Activated T-helper 17 cell treated with anti-CD3 and anti-CD28 coated beads, Interleukin-2, amount 50 U/mL, for 72 hours (primary cell): ENCODE results near the gene ARHGAP20. TPM values are rescaled to one million over a fixed set of nuclear protein-coding genes. Genes with fewer than 3 reads are reported as not detected.

ENCODE experiments used
- ATAC-seq: fragments of 150-1000 bp; cut with Tn5 transposase; replicated peaks from 2 replicates; pipeline ENCODE4 v1.10.0; 2021; ENCODE audit warnings: mild to moderate bottlenecking, moderate library complexity
- H3K27ac Mint-ChIP-seq: one replicate; pipeline ENCODE4 v1.8.0; 2022; ENCODE audit warnings: mixed read lengths
- H3K27me3 Mint-ChIP-seq: one replicate; pipeline ENCODE4 v1.8.0; 2022; ENCODE audit warnings: mixed read lengths
- H3K36me3 Mint-ChIP-seq: one replicate; pipeline ENCODE4 v1.8.0; 2022; ENCODE audit warnings: low read depth, mild to moderate bottlenecking, mixed read lengths
- H3K4me1 Mint-ChIP-seq: one replicate; pipeline ENCODE4 v1.8.0; 2022; ENCODE audit warnings: mixed read lengths
- H3K4me3 Mint-ChIP-seq: one replicate; pipeline ENCODE4 v1.8.0; 2022; ENCODE audit warnings: mild to moderate bottlenecking, mixed read lengths
- H3K9me3 Mint-ChIP-seq: one replicate; pipeline ENCODE4 v1.8.0; 2022; ENCODE audit warnings: mixed read lengths
- total RNA-seq, 2 donors: library from RNA; stranded (reverse); gene quantifications; one replicate each; pipeline ENCODE4 v1.2.3, GENCODE V29; 2022

ARHGAP20 gene
- not detected for total RNA-seq

DNA sequence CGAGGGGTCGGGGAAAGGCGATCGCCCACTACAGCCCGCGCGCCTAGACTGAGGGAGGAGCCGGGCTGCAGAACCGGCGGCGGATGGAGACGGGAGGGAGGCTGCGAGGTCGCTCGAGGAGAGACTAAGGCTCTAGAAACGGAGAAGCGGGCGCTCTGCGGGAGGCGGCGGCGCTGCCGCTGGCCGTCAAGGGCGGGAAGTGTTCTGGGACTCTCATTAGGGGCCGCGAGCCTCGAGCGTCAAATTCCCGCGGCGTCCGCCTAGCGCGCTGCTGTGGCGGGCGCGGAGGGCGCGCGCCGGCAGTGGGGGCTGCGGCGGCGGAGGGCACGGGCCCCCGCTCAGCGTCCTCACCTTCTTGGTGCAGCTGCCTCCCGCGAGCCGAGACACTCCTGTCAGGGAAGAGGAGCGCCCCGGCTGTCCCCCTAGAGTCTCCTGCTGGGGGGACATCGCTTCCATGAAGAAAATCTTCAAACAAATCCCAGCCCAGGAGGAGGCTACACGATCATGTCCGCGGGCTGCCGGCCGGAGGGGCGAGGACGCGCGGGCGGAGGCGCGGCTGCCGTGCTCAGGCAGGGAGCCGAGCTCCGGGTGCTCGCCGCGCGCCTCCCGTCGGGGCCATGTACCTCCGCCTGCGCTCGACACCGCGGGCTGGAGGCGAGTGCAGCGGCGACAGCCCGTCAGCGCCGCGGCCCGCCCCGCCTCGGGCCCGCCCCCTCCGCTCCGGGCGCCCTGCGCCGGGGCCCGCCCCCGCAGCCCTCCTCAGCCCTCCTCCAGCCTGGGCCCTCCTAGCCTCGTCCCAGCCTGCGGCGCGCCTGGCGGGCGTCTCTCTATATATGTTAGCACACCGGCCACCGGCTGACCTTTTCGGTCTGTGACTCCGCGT, at the start of gene ARHGAP20:
TSS of gene ARHGAP20 (minus strand) at position 662 of the 883 bp plus-strand sequence. CDS start at position 456, 206 bp downstream.
- H3K27me3 Mint-ChIP-seq: peaks cover 57% of the 10 kb centered on the region
- ATAC-seq: peak; percentile 76
- no peaks in the 10 kb centered on the region for H3K9me3 Mint-ChIP-seq
- no peaks in the 10 kb centered on the region for H3K4me1 Mint-ChIP-seq
- H3K36me3 Mint-ChIP-seq: no peaks in the 10 kb centered on the region
- peak within 1 kb of the TSS; percentile 26 for H3K4me3 Mint-ChIP-seq
- no peak within 1 kb of the TSS for H3K27ac Mint-ChIP-seq

DNA sequence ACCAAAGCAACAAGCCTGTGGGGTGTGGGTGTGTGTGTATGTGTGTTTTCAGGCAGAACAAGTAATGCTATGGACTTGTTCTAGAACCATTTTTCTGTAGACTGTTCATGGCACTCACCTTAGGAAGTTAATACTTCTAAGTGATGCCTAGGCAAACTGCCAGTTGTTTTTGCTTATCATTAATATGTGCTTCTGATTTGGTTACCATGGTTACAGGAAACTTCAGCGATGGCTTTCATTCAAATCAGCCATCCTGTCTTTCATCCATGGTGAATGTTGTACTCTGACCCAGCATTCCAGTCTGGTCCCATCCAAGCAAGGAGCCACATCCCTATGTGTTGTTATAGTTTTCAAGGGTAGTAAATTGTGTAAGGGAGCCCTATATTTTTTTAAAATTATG, 49.8 kb upstream of the ARHGAP20 start:
- Mint-ChIP-seq H3K4me1 (no peaks in the 10 kb centered on the region), H3K9me3 (no peaks in the 10 kb centered on the region), H3K4me3 (no peak overlapping the region), H3K36me3 (no peaks in the 10 kb centered on the region), H3K27me3 (peaks cover 8% of the 10 kb centered on the region), H3K27ac (no peak overlapping the region)
- ATAC-seq: no peak

GRCh38 chr11:110761131-110761530, 48.9 kb upstream of the ARHGAP20 start:
- H3K27ac Mint-ChIP-seq: no peak overlapping the region
- H3K9me3 Mint-ChIP-seq: no peaks in the 10 kb centered on the region
- no peaks in the 10 kb centered on the region for H3K4me1 Mint-ChIP-seq
- no peak overlapping the region for H3K4me3 Mint-ChIP-seq
- ATAC-seq: no peak
- no peaks in the 10 kb centered on the region for H3K36me3 Mint-ChIP-seq
- H3K27me3 Mint-ChIP-seq: peaks cover under 1% of the 10 kb centered on the region

GRCh38 chr11:110759972-110760381, 47.7 kb upstream of the ARHGAP20 start:
- ATAC-seq: no peak
- Mint-ChIP-seq H3K4me1 (no peaks in the 10 kb centered on the region), H3K27ac (no peak overlapping the region), H3K9me3 (no peaks in the 10 kb centered on the region), H3K4me3 (no peak overlapping the region), H3K36me3 (no peaks in the 10 kb centered on the region), H3K27me3 (no peaks in the 10 kb centered on the region)

DNA sequence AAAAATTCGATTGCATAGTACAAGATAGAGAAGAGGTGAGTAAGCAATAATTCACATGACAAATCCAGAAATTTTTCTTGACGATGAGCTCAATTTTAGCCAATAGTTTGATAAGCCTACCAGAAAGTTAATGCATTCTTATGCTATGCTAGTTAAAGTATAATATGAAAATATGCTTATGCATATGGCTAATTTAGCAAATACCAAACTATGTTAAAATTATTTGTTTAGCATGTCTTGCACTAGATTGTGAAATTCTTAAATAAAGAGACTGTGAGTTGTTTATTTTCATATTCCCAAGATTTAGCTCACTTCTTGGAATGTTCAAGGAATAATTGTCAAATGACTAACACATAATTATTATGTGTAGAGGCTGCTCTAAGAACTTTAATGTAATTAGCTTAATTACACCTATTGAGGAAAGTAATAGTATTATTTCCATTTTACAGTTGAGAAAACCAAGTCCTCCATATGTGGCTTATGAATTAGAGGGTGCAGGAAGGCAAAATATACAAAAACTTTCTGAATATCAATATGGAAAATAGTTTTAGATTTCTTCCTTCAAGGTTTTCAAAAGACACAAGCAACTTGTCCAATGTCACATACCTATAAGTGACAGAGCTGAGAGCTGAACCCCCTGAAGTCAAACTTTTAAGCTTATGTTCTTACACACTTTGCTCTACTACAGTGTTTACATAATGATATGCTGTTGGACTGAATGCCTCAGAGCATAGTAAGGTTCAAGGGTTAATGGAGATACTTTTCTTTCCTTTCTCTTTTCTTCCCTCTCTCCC, 45.9 kb upstream of the ARHGAP20 start:
- H3K4me3 Mint-ChIP-seq: no peak overlapping the region
- ATAC-seq: no peak
- H3K27me3 Mint-ChIP-seq: no peaks in the 10 kb centered on the region
- H3K36me3 Mint-ChIP-seq: no peaks in the 10 kb centered on the region
- peaks cover 2% of the 10 kb centered on the region for H3K9me3 Mint-ChIP-seq
- no peaks in the 10 kb centered on the region for H3K4me1 Mint-ChIP-seq
- H3K27ac Mint-ChIP-seq: no peak overlapping the region

- no peak for ATAC-seq
These were observed 44.8 kb upstream of the ARHGAP20 start for GRCh38 chr11:110757066-110757465.

DNA sequence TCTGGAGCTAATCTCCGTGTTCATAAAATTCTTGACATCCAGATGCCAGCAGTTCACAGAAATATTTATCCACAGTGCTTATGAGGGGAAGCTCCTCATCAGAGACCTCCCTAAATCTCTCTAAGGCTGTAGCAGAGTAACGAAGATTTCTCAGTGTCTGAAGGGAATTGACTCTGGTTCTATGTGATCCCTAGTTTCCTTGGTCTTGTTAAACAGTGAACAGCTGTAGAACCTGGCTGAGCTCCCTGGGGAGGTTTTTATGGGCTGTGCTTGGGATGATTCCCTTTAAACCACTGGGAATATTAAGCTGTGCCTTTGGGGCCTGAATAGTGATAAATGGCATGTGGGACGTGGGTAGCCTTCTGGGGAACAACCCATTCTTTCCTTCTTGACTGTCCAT, 43.7 kb upstream of the ARHGAP20 start:
- H3K4me1 Mint-ChIP-seq: no peaks in the 10 kb centered on the region
- no peak overlapping the region for H3K27ac Mint-ChIP-seq
- H3K36me3 Mint-ChIP-seq: no peaks in the 10 kb centered on the region
- no peak overlapping the region for H3K4me3 Mint-ChIP-seq
- peaks cover 12% of the 10 kb centered on the region for H3K9me3 Mint-ChIP-seq
- H3K27me3 Mint-ChIP-seq: peaks cover 5% of the 10 kb centered on the region
- no peak for ATAC-seq

More at GRCh38 chr11:110757066-110757465, 44.8 kb upstream of the ARHGAP20 start:
- Mint-ChIP-seq H3K9me3 (peaks cover 12% of the 10 kb centered on the region), H3K4me3 (no peak overlapping the region), H3K36me3 (no peaks in the 10 kb centered on the region), H3K4me1 (no peaks in the 10 kb centered on the region), H3K27me3 (peaks cover 5% of the 10 kb centered on the region), H3K27ac (no peak overlapping the region)

DNA sequence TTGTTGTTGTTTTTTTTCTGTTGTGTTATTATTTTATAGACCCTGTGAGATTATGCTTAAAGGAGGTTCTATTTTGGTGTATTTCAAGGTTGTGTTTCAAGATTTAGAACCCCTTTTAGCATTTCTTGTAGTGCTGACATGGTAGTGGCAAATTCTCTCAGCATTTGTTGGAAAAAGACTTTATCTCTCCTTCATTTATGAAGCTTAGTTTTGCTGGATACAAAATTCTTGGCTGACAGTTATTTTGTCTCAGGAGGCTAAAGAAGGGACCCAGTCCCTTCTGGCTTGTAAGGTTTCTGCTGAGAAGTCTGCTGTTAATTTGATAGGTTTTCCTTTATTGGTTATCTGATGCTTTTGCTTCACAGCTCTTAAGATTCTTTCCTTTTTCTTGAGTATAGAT, 40.7 kb upstream of the ARHGAP20 start:
- no peak overlapping the region for H3K4me3 Mint-ChIP-seq
- ATAC-seq: no peak
- no peak overlapping the region for H3K27ac Mint-ChIP-seq

GRCh38 chr11:110750100-110750499, 37.9 kb upstream of the ARHGAP20 start:
- H3K27ac Mint-ChIP-seq: no peak overlapping the region
- ATAC-seq: no peak
- H3K27me3 Mint-ChIP-seq: peaks cover 7% of the 10 kb centered on the region
- no peaks in the 10 kb centered on the region for H3K4me1 Mint-ChIP-seq
- no peak overlapping the region for H3K4me3 Mint-ChIP-seq
- no peaks in the 10 kb centered on the region for H3K36me3 Mint-ChIP-seq
- peaks cover 12% of the 10 kb centered on the region for H3K9me3 Mint-ChIP-seq

More for the DNA sequence above, 40.7 kb upstream of the ARHGAP20 start:
- Mint-ChIP-seq H3K4me1 (no peaks in the 10 kb centered on the region), H3K36me3 (no peaks in the 10 kb centered on the region), H3K27me3 (peaks cover 5% of the 10 kb centered on the region), H3K9me3 (peaks cover 12% of the 10 kb centered on the region)

GRCh38 chr11:110747531-110747930, 35.3 kb upstream of the ARHGAP20 start:
- Mint-ChIP-seq H3K36me3 (no peaks in the 10 kb centered on the region), H3K4me1 (no peaks in the 10 kb centered on the region), H3K27ac (no peak overlapping the region), H3K9me3 (peaks cover 3% of the 10 kb centered on the region), H3K27me3 (peaks cover 6% of the 10 kb centered on the region), H3K4me3 (no peak overlapping the region)
- ATAC-seq: no peak

DNA sequence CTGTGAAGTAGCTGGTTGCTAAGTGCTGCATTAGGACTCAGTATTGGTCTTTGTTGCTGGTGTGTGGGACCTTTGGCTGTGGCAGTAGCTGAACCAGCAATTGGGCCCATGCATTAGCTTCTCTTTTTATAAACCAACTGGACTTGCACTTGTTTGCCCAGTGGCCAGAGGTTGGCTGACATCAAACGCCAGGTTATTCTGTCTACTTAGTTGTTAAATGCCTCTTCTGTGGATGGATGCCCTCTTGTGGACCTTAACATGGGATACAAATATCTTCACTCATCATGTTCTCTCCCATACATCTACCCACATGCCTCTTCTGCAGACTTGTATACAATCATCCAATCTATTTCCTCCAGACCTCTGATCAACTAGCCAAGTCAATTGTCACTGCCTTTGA, 26.4 kb upstream of the ARHGAP20 start:
- H3K27ac Mint-ChIP-seq: no peak overlapping the region
- H3K4me1 Mint-ChIP-seq: no peaks in the 10 kb centered on the region

GRCh38 chr11:110737593-110737992, 25.4 kb upstream of the ARHGAP20 start:
- Mint-ChIP-seq H3K9me3 (no peaks in the 10 kb centered on the region), H3K36me3 (no peaks in the 10 kb centered on the region), H3K4me1 (no peaks in the 10 kb centered on the region), H3K27ac (no peak overlapping the region), H3K4me3 (no peak overlapping the region), H3K27me3 (peaks cover 8% of the 10 kb centered on the region)
- no peak for ATAC-seq

More for the DNA sequence above, 26.4 kb upstream of the ARHGAP20 start:
- Mint-ChIP-seq H3K4me3 (no peak overlapping the region), H3K36me3 (no peaks in the 10 kb centered on the region), H3K9me3 (no peaks in the 10 kb centered on the region), H3K27me3 (peaks cover 8% of the 10 kb centered on the region)
- no peak for ATAC-seq

DNA sequence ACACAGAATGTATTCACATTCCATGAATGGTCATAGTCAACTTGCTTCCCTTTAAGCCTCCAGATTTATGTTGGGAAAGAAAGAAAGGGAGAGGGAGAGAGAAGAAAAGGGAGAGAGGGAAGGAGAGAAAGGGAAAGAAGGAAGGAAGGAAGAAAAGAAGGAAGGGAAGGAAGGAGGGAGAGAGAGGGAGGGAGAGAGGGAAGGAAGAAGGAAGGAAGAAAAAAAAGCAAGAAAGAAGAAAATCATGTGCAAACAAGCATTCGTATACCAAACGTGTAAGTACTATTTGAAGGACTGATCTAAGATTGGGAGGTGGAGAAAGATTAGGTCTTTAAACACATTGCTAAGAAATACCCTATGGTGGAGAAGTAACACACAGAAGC, 23.9 kb upstream of the ARHGAP20 start:
- H3K27me3 Mint-ChIP-seq: peaks cover 8% of the 10 kb centered on the region
- no peaks in the 10 kb centered on the region for H3K4me1 Mint-ChIP-seq
- H3K4me3 Mint-ChIP-seq: no peak overlapping the region
- no peak overlapping the region for H3K27ac Mint-ChIP-seq
- H3K9me3 Mint-ChIP-seq: no peaks in the 10 kb centered on the region
- no peaks in the 10 kb centered on the region for H3K36me3 Mint-ChIP-seq
- ATAC-seq: no peak

GRCh38 chr11:110735455-110736170, 23.4 kb upstream of the ARHGAP20 start:
- Mint-ChIP-seq H3K36me3 (no peaks in the 10 kb centered on the region), H3K4me3 (no peak overlapping the region), H3K4me1 (no peaks in the 10 kb centered on the region), H3K9me3 (no peaks in the 10 kb centered on the region), H3K27ac (no peak overlapping the region), H3K27me3 (peaks cover 11% of the 10 kb centered on the region)
- ATAC-seq: no peak
